GM12865 (cell line): ENCODE data around the gene SLC10A4.
A peak's percentile ranks its signal among the peaks of the same experiment; 100 is the strongest.
"Not testable (repeated sequence)": the region's sequence is repeated elsewhere in the genome, so short reads cannot be mapped to it uniquely, and the experiment has no call there.

Experiments used
- DNase-seq: peaks from one replicate; pipeline ENCODE4 v3.0.0; 2010; ENCODE audit warnings: low read depth
- H3K4me3 ChIP-seq: 2 replicates; pipeline ENCODE4 v1.5.1; 2011; ENCODE audit warnings: mild to moderate bottlenecking, low read depth, low read length, control low read depth
- TF ChIP-seq, protein P1 (sequence below): IDR thresholded peaks from 2 replicates; pipeline ENCODE4 v1.5.1; 2011; ENCODE audit warnings: low read length, control low read depth, low read depth, inconsistent platforms; ENCODE audit not compliant: insufficient read depth; ENCODE audit errors: missing control alignments

SLC10A4 gene

GRCh38 chr4:48483006-48483776, at the start of gene SLC10A4:
SLC10A4 (plus strand) TSS chr4:48483343; CDS start chr4:48483562, 219 bp downstream.
- no peak within 1 kb of the TSS for H3K4me3 ChIP-seq
- DNase-seq = no peak
- TF ChIP-seq, protein P1, sequence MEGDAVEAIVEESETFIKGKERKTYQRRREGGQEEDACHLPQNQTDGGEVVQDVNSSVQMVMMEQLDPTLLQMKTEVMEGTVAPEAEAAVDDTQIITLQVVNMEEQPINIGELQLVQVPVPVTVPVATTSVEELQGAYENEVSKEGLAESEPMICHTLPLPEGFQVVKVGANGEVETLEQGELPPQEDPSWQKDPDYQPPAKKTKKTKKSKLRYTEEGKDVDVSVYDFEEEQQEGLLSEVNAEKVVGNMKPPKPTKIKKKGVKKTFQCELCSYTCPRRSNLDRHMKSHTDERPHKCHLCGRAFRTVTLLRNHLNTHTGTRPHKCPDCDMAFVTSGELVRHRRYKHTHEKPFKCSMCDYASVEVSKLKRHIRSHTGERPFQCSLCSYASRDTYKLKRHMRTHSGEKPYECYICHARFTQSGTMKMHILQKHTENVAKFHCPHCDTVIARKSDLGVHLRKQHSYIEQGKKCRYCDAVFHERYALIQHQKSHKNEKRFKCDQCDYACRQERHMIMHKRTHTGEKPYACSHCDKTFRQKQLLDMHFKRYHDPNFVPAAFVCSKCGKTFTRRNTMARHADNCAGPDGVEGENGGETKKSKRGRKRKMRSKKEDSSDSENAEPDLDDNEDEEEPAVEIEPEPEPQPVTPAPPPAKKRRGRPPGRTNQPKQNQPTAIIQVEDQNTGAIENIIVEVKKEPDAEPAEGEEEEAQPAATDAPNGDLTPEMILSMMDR = no peak

GRCh38 chr4:48436318-48436717, 46.8 kb upstream of the SLC10A4 start:
- no peak overlapping the region for H3K4me3 ChIP-seq
- TF ChIP-seq, protein P1 = no peak
- DNase-seq = no peak

DNA sequence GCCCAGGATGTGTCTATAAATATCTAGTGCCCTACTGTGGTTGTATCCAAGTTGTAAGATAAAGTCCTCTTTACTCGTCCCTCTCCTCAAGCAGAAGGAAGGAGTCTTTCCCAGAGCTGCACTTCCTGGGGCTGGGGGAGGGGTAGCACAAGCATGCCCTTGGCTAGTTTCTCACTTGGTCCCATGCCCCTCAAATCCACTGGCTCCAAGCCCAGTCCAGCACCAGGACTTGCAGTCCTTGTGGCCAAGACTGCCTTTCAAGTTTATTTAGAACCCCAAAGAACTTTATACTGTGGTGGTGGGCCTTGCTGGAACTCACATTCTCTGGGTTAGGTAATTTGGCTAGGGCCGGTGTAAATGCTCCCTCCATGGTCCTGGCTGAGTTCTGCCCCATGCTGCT, 43.2 kb upstream of the SLC10A4 start:
- TF ChIP-seq, protein P1 = no peak
- H3K4me3 ChIP-seq = no peak overlapping the region
- no peak for DNase-seq

- DNase-seq = not testable (repeated sequence)
These were observed 42.2 kb upstream of the SLC10A4 start for GRCh38 chr4:48440914-48441313.

GRCh38 chr4:48445704-48446103, 37.4 kb upstream of the SLC10A4 start:
- no peak overlapping the region for H3K4me3 ChIP-seq
- DNase-seq = peak; percentile 12

More at GRCh38 chr4:48440914-48441313, 42.2 kb upstream of the SLC10A4 start:
- not testable (repeated sequence) for H3K4me3 ChIP-seq

GRCh38 chr4:48446642-48447041, 36.5 kb upstream of the SLC10A4 start:
- no peak for DNase-seq
- H3K4me3 ChIP-seq = no peak overlapping the region
- TF ChIP-seq, protein P1 = no peak

More at GRCh38 chr4:48445704-48446103, 37.4 kb upstream of the SLC10A4 start:
- TF ChIP-seq, protein P1 = peak; percentile 42

DNA sequence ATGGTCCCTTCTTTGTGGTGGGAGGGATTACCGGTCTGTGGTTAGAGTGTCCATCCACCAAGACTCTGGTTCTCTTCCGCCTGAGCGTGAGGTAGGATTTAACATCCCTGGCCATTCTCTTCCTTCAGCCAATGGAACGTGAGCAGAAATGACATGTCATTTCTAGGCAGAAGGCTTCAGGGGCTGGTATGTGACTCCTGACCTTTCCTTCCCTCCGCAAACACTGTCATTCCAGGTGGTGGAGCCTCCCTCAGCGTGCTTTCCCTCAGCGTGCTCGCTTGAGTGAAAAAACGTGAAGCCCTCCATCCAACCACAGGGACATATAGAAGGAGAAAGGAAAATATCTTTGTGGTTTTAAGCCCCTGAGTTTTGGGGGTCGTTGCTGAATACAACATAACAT, 34.0 kb upstream of the SLC10A4 start:
- no peak overlapping the region for H3K4me3 ChIP-seq
- TF ChIP-seq, protein P1 = no peak
- no peak for DNase-seq
